Activated naive CD8-positive, alpha-beta T cell treated with anti-CD3 and anti-CD28 coated beads, Interleukin-2, amount 50 U/mL, for 24 hours (primary cell): ENCODE results near the gene EAPP.
"Not testable (repeated sequence)": the region's sequence is repeated elsewhere in the genome, so short reads cannot be mapped to it uniquely, and the experiment has no call there.

Experiments used
- ATAC-seq: fragments of 150-1000 bp; cut with Tn5 transposase; one replicate; pipeline ENCODE4 v1.10.0; 2021
- DNase-seq: peaks from one replicate; pipeline ENCODE4 v3.0.0; 2021
- H3K27ac Mint-ChIP-seq: one replicate; pipeline ENCODE4 v1.8.0; 2021; ENCODE audit warnings: mild to moderate bottlenecking, mixed read lengths
- H3K27me3 Mint-ChIP-seq: one replicate; pipeline ENCODE4 v1.8.0; 2021; ENCODE audit warnings: mixed read lengths
- H3K36me3 Mint-ChIP-seq: one replicate; pipeline ENCODE4 v1.8.0; 2021; ENCODE audit warnings: low read depth, mixed read lengths
- H3K4me1 Mint-ChIP-seq: one replicate; pipeline ENCODE4 v1.8.0; 2021; ENCODE audit warnings: mixed read lengths
- H3K4me3 Mint-ChIP-seq: one replicate; pipeline ENCODE4 v1.8.0; 2021; ENCODE audit warnings: mild to moderate bottlenecking, moderate library complexity, mixed read lengths
- H3K9me3 Mint-ChIP-seq: one replicate; pipeline ENCODE4 v1.8.0; 2021; ENCODE audit warnings: mixed read lengths

The EAPP gene

GRCh38 chr14:34507459-34507858 lies 32.0 kb downstream of the EAPP start:
- Mint-ChIP-seq H3K4me3 (no peak overlapping the region), H3K27ac (no peak overlapping the region), H3K4me1 (no peaks in the 10 kb centered on the region), H3K36me3 (no peaks in the 10 kb centered on the region), H3K27me3 (no peaks in the 10 kb centered on the region), H3K9me3 (no peaks in the 10 kb centered on the region)
- ATAC-seq (no peak), DNase-seq (no peak)

- ATAC-seq, DNase-seq, H3K4me3 Mint-ChIP-seq, H3K27ac Mint-ChIP-seq, H3K4me1 Mint-ChIP-seq, H3K27me3 Mint-ChIP-seq, H3K36me3 Mint-ChIP-seq, H3K9me3 Mint-ChIP-seq: not testable (repeated sequence)
These were observed 34.4 kb downstream of the EAPP start for GRCh38 chr14:34505124-34505491.

- H3K4me3 Mint-ChIP-seq, DNase-seq, H3K9me3 Mint-ChIP-seq, H3K27ac Mint-ChIP-seq, H3K27me3 Mint-ChIP-seq, ATAC-seq, H3K4me1 Mint-ChIP-seq, H3K36me3 Mint-ChIP-seq: not testable (repeated sequence)
These were observed 35.5 kb downstream of the EAPP start for GRCh38 chr14:34504027-34504426.

- no peak for DNase-seq
- Mint-ChIP-seq H3K27me3 (no peaks in the 10 kb centered on the region), H3K9me3 (no peaks in the 10 kb centered on the region), H3K27ac (no peak overlapping the region), H3K4me3 (no peak overlapping the region), H3K4me1 (no peaks in the 10 kb centered on the region), H3K36me3 (no peaks in the 10 kb centered on the region)
- no peak for ATAC-seq
These were observed 36.8 kb downstream of the EAPP start for GRCh38 chr14:34502545-34503225.

GRCh38 chr14:34502001-34502400 lies 37.5 kb downstream of the EAPP start:
- Mint-ChIP-seq H3K4me3 (no peak overlapping the region), H3K4me1 (no peaks in the 10 kb centered on the region), H3K27me3 (no peaks in the 10 kb centered on the region), H3K27ac (no peak overlapping the region), H3K36me3 (no peaks in the 10 kb centered on the region), H3K9me3 (no peaks in the 10 kb centered on the region)
- peak; percentile 49 for ATAC-seq
- DNase-seq = no peak

- H3K27ac Mint-ChIP-seq = no peak overlapping the region
- ATAC-seq (no peak), DNase-seq (no peak)
- H3K36me3 Mint-ChIP-seq = no peaks in the 10 kb centered on the region
- no peaks in the 10 kb centered on the region for H3K27me3 Mint-ChIP-seq
- H3K4me1 Mint-ChIP-seq = no peaks in the 10 kb centered on the region
- no peaks in the 10 kb centered on the region for H3K9me3 Mint-ChIP-seq
- no peak overlapping the region for H3K4me3 Mint-ChIP-seq
These were observed 38.4 kb downstream of the EAPP start for GRCh38 chr14:34501004-34501580.

- DNase-seq (no peak), ATAC-seq (no peak)
- Mint-ChIP-seq H3K4me1 (no peaks in the 10 kb centered on the region), H3K36me3 (no peaks in the 10 kb centered on the region), H3K4me3 (no peak overlapping the region), H3K9me3 (no peaks in the 10 kb centered on the region), H3K27me3 (no peaks in the 10 kb centered on the region), H3K27ac (no peak overlapping the region)
These were observed 40.7 kb downstream of the EAPP start for GRCh38 chr14:34498684-34499412.

- H3K36me3 Mint-ChIP-seq = no peaks in the 10 kb centered on the region
- DNase-seq (no peak), ATAC-seq (no peak)
- H3K4me3 Mint-ChIP-seq = no peak overlapping the region
- no peaks in the 10 kb centered on the region for H3K9me3 Mint-ChIP-seq
- no peaks in the 10 kb centered on the region for H3K4me1 Mint-ChIP-seq
- H3K27ac Mint-ChIP-seq = no peak overlapping the region
- no peaks in the 10 kb centered on the region for H3K27me3 Mint-ChIP-seq
These were observed 42.6 kb downstream of the EAPP start for GRCh38 chr14:34496679-34497513.

GRCh38 chr14:34496007-34496678 lies 43.4 kb downstream of the EAPP start:
- DNase-seq (no peak), ATAC-seq (no peak)
- H3K9me3 Mint-ChIP-seq = no peaks in the 10 kb centered on the region
- no peaks in the 10 kb centered on the region for H3K27me3 Mint-ChIP-seq
- no peaks in the 10 kb centered on the region for H3K36me3 Mint-ChIP-seq
- no peak overlapping the region for H3K27ac Mint-ChIP-seq
- H3K4me3 Mint-ChIP-seq = no peak overlapping the region
- H3K4me1 Mint-ChIP-seq = no peaks in the 10 kb centered on the region

GRCh38 chr14:34489324-34489723 lies 50.2 kb downstream of the EAPP start:
- H3K27me3 Mint-ChIP-seq = no peaks in the 10 kb centered on the region
- ATAC-seq (no peak), DNase-seq (no peak)
- H3K36me3 Mint-ChIP-seq = no peaks in the 10 kb centered on the region
- no peak overlapping the region for H3K27ac Mint-ChIP-seq
- H3K4me3 Mint-ChIP-seq = no peak overlapping the region
- H3K4me1 Mint-ChIP-seq = no peaks in the 10 kb centered on the region
- H3K9me3 Mint-ChIP-seq = no peaks in the 10 kb centered on the region

GRCh38 chr14:34488528-34488927 lies 51.0 kb downstream of the EAPP start:
- Mint-ChIP-seq H3K27me3 (no peaks in the 10 kb centered on the region), H3K4me3 (no peak overlapping the region), H3K9me3 (no peaks in the 10 kb centered on the region), H3K27ac (no peak overlapping the region), H3K36me3 (no peaks in the 10 kb centered on the region), H3K4me1 (no peaks in the 10 kb centered on the region)
- DNase-seq = no peak
- no peak for ATAC-seq

GRCh38 chr14:34484726-34485125 lies 54.8 kb downstream of the EAPP start:
- Mint-ChIP-seq H3K36me3 (no peaks in the 10 kb centered on the region), H3K9me3 (no peaks in the 10 kb centered on the region), H3K4me3 (no peak overlapping the region), H3K27ac (no peak overlapping the region), H3K4me1 (no peaks in the 10 kb centered on the region), H3K27me3 (no peaks in the 10 kb centered on the region)
- DNase-seq (no peak), ATAC-seq (no peak)

GRCh38 chr14:34482463-34482862 lies 57.0 kb downstream of the EAPP start:
- no peaks in the 10 kb centered on the region for H3K4me1 Mint-ChIP-seq
- no peak for DNase-seq
- H3K36me3 Mint-ChIP-seq = no peaks in the 10 kb centered on the region
- H3K4me3 Mint-ChIP-seq = no peak overlapping the region
- ATAC-seq = no peak
- H3K27ac Mint-ChIP-seq = no peak overlapping the region
- H3K27me3 Mint-ChIP-seq = no peaks in the 10 kb centered on the region
- no peaks in the 10 kb centered on the region for H3K9me3 Mint-ChIP-seq

- Mint-ChIP-seq H3K27ac (no peak overlapping the region), H3K9me3 (no peaks in the 10 kb centered on the region), H3K4me1 (no peaks in the 10 kb centered on the region), H3K36me3 (no peaks in the 10 kb centered on the region), H3K4me3 (no peak overlapping the region), H3K27me3 (no peaks in the 10 kb centered on the region)
- ATAC-seq (no peak), DNase-seq (no peak)
These were observed 59.8 kb downstream of the EAPP start for GRCh38 chr14:34479694-34480093.
